GM12891 (cell line): ENCODE results near the gene LFNG.

Source experiments
- PAX5 ChIP-seq: IDR thresholded peaks from 2 replicates; pipeline ENCODE4 v1.6.1; 2011; ENCODE audit warnings: low read length, moderate library complexity, mild to moderate bottlenecking; ENCODE audit not compliant: insufficient read depth, severe bottlenecking
- POLR2A ChIP-seq: IDR thresholded peaks from 2 replicates; pipeline ENCODE4 v1.6.1; 2011; ENCODE audit warnings: low read depth, low read length, control low read depth
- TAF1 ChIP-seq: IDR thresholded peaks from 2 replicates; pipeline ENCODE4 v1.6.1; 2011; ENCODE audit warnings: low read depth, low read length, control low read depth

GRCh38 chr7:2474224-2474623 lies 45.4 kb upstream of the LFNG start:
- TF ChIP-seq TAF1: no peak
- no peak for TF ChIP-seq PAX5
- TF ChIP-seq POLR2A: no peak
